WERI-Rb-1 (cell line): ENCODE measurements around the gene ZBTB34.

ENCODE experiments used
- DNase-seq: peaks from one replicate; pipeline ENCODE4 v3.0.0-alpha.2; 2020
- H3K27ac ChIP-seq: fragments of 250-450 bp; sonication (Bioruptor Pico); 2 replicates; pipeline ENCODE4 v1.5.1; 2020; ENCODE audit warnings: mild to moderate bottlenecking, moderate library complexity
- H3K27me3 ChIP-seq: fragments of 250-450 bp; sonication (Bioruptor Pico); 2 replicates; pipeline ENCODE4 v1.5.1; 2021; ENCODE audit warnings: mild to moderate bottlenecking, low read depth, moderate library complexity; ENCODE audit not compliant: insufficient read depth, severe bottlenecking
- H3K36me3 ChIP-seq: fragments of 250-450 bp; sonication (Bioruptor Pico); 2 replicates; pipeline ENCODE4 v1.5.1; 2020; ENCODE audit warnings: mild to moderate bottlenecking, moderate library complexity
- H3K4me3 ChIP-seq: 2 replicates; pipeline ENCODE4 v1.5.1; 2011; ENCODE audit warnings: low read depth, mild to moderate bottlenecking, control low read depth, low read length
- H3K9me3 ChIP-seq: fragments of 250-450 bp; sonication (Bioruptor Pico); 2 replicates; pipeline ENCODE4 v1.5.1; 2021; ENCODE audit warnings: mild to moderate bottlenecking, moderate library complexity; ENCODE audit not compliant: severe bottlenecking
- TF ChIP-seq, protein P1 (sequence below): IDR thresholded peaks from 2 replicates; pipeline ENCODE4 v1.5.1; 2011; ENCODE audit warnings: low read depth, mild to moderate bottlenecking, control low read depth, inconsistent platforms, low read length

Gene ZBTB34

DNA sequence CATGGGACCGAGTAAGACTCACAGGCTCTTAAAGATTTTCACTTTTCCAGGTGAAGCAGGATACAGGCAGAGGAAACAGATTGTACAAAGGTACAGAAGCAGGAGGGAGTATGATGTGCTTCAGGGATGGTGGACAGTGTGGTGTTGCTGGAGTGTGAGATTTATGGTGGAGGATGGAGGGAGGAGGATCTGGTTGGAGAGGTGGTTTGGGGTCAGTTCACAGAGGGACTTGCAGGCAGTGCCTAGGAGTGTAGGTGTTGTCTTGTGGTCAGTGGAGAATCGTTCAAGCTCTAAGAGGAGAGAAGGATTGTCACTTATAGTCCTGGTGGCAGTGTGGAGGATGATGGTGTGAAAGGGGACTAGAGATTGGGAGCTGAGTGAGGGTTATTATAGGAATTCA, 65.9 kb downstream of the ZBTB34 start:
- TF ChIP-seq, protein P1, sequence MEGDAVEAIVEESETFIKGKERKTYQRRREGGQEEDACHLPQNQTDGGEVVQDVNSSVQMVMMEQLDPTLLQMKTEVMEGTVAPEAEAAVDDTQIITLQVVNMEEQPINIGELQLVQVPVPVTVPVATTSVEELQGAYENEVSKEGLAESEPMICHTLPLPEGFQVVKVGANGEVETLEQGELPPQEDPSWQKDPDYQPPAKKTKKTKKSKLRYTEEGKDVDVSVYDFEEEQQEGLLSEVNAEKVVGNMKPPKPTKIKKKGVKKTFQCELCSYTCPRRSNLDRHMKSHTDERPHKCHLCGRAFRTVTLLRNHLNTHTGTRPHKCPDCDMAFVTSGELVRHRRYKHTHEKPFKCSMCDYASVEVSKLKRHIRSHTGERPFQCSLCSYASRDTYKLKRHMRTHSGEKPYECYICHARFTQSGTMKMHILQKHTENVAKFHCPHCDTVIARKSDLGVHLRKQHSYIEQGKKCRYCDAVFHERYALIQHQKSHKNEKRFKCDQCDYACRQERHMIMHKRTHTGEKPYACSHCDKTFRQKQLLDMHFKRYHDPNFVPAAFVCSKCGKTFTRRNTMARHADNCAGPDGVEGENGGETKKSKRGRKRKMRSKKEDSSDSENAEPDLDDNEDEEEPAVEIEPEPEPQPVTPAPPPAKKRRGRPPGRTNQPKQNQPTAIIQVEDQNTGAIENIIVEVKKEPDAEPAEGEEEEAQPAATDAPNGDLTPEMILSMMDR: no peak
- no peak for DNase-seq
- Histone ChIP-seq H3K4me3 (no peak overlapping the region), H3K9me3 (no peaks in the 10 kb centered on the region), H3K27ac (no peak overlapping the region), H3K36me3 (no peaks in the 10 kb centered on the region), H3K27me3 (no peaks in the 10 kb centered on the region)

DNA sequence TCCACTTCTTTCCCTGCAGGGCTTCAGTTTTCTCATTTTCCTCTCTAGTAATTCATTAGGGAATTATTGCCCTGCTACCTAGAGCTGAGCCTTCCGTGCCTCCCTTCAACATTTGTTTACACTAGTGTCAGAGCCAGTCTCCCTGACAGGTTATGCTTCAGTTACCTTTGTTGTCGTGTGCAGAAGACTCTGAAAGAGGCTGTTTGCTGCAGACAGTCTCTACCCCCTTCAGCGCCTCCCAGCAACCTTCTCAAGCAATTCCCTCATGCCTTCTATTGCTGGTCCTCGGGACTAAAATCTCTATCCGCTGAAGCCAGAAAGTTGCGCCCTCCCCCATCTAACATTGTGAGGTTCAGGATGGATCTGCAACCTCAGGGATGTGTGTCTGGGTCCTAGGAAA, 67.0 kb downstream of the ZBTB34 start:
- Histone ChIP-seq H3K27me3 (no peaks in the 10 kb centered on the region), H3K9me3 (no peaks in the 10 kb centered on the region), H3K36me3 (no peaks in the 10 kb centered on the region), H3K4me3 (no peak overlapping the region), H3K27ac (no peak overlapping the region)
- no peak for DNase-seq
- TF ChIP-seq, protein P1: no peak

DNA sequence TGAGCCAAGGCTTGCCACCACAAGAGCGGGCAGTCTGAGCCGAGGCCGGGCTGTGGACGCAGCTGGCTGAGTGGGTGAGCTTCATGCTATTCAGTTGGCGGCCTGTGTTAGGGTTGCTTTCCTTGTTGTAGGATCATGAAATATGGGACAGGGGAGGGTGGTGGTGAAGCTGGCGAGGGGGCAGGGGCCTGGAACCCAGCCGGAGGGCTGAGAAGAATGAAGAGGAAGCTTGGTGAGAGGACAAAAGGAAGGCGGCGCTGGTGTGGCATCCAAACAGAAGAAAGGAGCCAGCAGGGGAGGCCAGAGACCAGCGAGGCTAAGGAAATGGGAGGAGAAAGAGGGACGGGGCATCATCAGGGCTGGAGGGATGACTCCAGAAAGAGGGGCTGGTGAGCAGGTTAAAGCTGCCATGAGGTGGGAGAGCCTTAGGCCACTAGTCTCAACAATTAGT, 72.5 kb downstream of the ZBTB34 start:
- Histone ChIP-seq H3K9me3 (no peaks in the 10 kb centered on the region), H3K27ac (no peak overlapping the region), H3K27me3 (no peaks in the 10 kb centered on the region), H3K4me3 (no peak overlapping the region), H3K36me3 (no peaks in the 10 kb centered on the region; the same call in 1 of the 2 replicates)
- DNase-seq: no peak
- TF ChIP-seq, protein P1: no peak

DNA sequence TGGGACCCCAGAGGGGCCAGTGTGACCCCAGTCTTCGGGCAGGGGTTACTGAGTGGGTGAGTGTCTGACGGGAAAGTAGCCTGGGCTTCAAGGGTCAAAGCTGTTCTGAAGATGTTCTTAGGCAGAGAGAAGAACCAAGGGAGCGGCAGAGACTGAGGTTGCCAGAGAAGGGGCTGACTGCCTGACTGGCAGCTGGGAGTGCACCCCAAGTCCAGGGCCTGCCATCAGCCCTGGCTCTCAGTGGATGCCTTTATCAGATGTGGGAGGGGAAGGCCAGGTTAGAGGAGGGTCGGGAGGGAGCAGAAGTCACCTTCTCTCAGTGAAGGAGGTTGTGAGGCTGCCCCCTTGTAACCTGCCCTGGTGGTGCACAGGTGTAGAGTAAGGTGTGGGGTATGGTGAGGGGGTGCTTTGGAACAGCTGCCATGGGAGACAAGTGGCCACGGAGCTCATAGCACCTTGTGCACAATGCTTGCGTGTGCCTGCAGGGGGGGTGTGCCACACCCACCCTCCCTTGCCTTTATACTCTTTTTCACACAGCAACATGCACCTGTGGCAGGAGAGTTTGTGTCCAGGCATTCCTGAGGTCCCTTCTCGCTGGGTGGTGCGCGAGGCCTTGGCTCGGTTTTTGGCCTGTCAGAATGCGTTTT, 73.0 kb downstream of the ZBTB34 start:
- no peaks in the 10 kb centered on the region for H3K27me3 ChIP-seq
- H3K27ac ChIP-seq: no peak overlapping the region
- TF ChIP-seq, protein P1: no peak
- DNase-seq: no peak
- H3K9me3 ChIP-seq: no peaks in the 10 kb centered on the region
- H3K36me3 ChIP-seq: no peaks in the 10 kb centered on the region; the same call in 1 of the 2 replicates
- no peak overlapping the region for H3K4me3 ChIP-seq

DNA sequence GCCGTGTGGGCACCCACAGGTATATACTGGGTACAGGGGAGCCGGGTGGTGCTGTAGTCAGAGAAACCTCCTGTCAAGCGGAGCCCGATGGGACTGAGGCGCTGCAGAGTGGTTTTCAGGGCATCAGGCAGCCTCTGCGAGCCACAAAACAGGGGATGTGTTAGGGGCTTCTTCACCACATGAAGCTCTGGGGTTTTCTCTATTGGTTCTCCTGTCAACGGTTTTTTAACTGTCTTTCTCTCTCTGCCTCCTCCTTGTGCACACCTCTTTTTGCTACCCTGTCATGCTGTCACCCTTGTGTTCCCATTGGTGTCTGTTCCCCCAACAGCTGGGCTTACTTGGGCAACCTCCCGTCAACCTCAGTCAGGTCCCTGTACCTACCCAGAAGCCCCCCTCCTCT, 74.0 kb downstream of the ZBTB34 start:
- Histone ChIP-seq H3K4me3 (no peak overlapping the region), H3K27ac (no peak overlapping the region), H3K36me3 (no peaks in the 10 kb centered on the region; the same call in 1 of the 2 replicates), H3K9me3 (no peaks in the 10 kb centered on the region), H3K27me3 (no peaks in the 10 kb centered on the region)
- DNase-seq: no peak
- TF ChIP-seq, protein P1: no peak
